ENCODE measurements around the gene PCDHGA4.
A peak's percentile ranks its signal among the peaks of the same experiment; 100 is the strongest.

Gene PCDHGA4

GRCh38 chr5:141360685-141361084 is 5.9 kb downstream of the PCDHGA4 start:
- Histone ChIP-seq H3K27me3 (no peaks in the 10 kb centered on the region), H3K9ac (no peak overlapping the region), H4K20me1 (no peaks in the 10 kb centered on the region), H3K4me3 (no peak overlapping the region), H3K4me1 (no peaks in the 10 kb centered on the region; a peak in 1 of 20 replicates), H3K9me3 (replicated peaks in 1 of 11) (peaks cover 74 to 97% (median 89%) of the 10 kb centered on the region in 11 experiments), H3K27ac (no peak overlapping the region), H3K36me3 (peaks cover 0 to 4% (median 0%) of the 10 kb centered on the region in 11 experiments; a peak in 2 of 22 replicates), H3K4me2 (no peak overlapping the region)
- no peak for TF ChIP-seq Cebpa-rat (IDR thresholded peaks at IDR 0.05)

DNA sequence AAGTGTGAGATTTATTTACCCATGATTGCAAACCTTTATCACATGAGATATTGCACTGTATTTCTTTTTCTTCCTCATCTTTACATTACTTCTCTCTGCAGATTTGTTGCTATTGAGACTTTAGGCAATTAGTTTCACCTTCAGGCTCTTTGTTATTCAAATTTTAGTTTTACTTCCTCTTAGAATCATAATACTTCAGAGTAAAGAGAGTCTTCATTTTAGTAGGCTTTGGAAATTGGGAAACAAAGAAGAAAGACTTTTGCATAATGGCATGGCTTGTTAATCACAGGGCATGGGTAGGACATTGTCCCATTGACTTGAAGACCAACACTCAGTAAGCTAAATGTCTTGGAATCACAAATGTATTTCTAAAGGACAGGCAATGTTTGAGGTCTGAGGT is 7.9 kb downstream of the PCDHGA4 start:
- H3K36me3 ChIP-seq = peaks cover 0 to 6% (median 0%) of the 10 kb centered on the region in 11 experiments; a peak in 3 of 22 replicates
- H4K20me1 ChIP-seq = no peaks in the 10 kb centered on the region
- H3K4me3 ChIP-seq = no peak overlapping the region
- H3K9ac ChIP-seq = no peak overlapping the region
- peaks cover 75 to 97% (median 85%) of the 10 kb centered on the region in 11 experiments for H3K9me3 ChIP-seq (replicated peaks in 1 of 11)
- H3K4me2 ChIP-seq = no peak overlapping the region
- no peak overlapping the region for H3K27ac ChIP-seq
- H3K27me3 ChIP-seq = no peaks in the 10 kb centered on the region
- TF ChIP-seq Cebpa-rat (IDR thresholded peaks at IDR 0.05) = no peak
- H3K4me1 ChIP-seq = no peaks in the 10 kb centered on the region; a peak in 1 of 20 replicates

DNA sequence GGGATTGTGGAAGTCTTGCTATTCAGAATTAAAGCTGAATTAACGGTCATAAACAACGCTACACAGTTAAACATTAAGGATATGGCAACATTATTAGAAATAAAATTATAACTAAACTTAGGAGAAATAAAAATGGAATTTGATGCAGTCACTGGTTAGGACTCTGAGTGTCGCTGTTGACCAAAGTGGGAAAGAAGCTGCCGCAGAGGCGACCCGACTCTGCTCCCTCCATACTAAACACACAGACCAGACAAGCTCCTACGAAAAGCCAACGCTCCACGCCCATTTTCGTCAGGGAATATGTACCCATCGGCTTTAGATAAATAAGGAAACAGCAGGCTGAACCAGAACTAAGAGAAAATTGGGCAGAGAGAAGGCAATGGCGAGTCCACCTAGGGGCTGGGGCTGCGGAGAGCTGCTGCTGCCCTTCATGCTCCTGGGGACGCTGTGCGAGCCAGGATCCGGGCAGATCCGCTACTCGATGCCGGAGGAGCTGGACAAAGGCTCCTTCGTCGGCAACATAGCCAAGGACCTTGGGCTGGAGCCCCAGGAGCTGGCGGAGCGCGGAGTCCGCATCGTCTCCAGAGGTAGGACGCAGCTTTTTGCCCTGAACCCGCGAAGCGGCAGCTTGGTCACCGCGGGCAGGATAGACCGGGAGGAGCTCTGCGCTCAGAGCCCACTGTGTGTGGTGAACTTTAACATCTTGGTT is 9.3 kb downstream of the PCDHGA4 start, which contains the start of gene PCDHGA5:
Gene PCDHGA5, plus strand, starts transcription at position 211 of the 709 bp plus-strand sequence. Its CDS starts 169 bp downstream, at position 380.
- no peaks in the 10 kb centered on the region for H3K27me3 ChIP-seq
- H3K4me2 ChIP-seq = no peak within 1 kb of the TSS
- H3K4me3 ChIP-seq = no peak within 1 kb of the TSS
- peaks cover 0 to 6% (median 0%) of the 10 kb centered on the region in 11 experiments; a peak in 3 of 22 replicates for H3K36me3 ChIP-seq
- H3K27ac ChIP-seq = no peak within 1 kb of the TSS
- no peak for TF ChIP-seq Cebpa-rat (IDR thresholded peaks at IDR 0.05)
- H3K4me1 ChIP-seq = no peaks in the 10 kb centered on the region; a peak in 1 of 20 replicates
- peaks cover 75 to 85% (median 79%) of the 10 kb centered on the region in 11 experiments for H3K9me3 ChIP-seq (replicated peaks in 1 of 11)
- no peak within 1 kb of the TSS for H3K9ac ChIP-seq
- H4K20me1 ChIP-seq = no peaks in the 10 kb centered on the region

GRCh38 chr5:141366016-141366896 is 11.4 kb downstream of the PCDHGA4 start:
- Histone ChIP-seq H3K9me3 (replicated peaks in 1 of 11) (peaks cover 73 to 84% (median 75%) of the 10 kb centered on the region in 11 experiments), H4K20me1 (no peaks in the 10 kb centered on the region), H3K4me2 (no peak overlapping the region), H3K4me3 (peak overlapping the region in 2 of 10 experiments; percentile 1 to 40; a peak in 2 of 20 replicates), H3K27ac (no peak overlapping the region), H3K27me3 (peaks cover 0 to 6% (median 0%) of the 10 kb centered on the region in 11 experiments; a peak in 2 of 22 replicates), H3K36me3 (peaks cover 0 to 6% (median 0%) of the 10 kb centered on the region in 11 experiments; a peak in 3 of 22 replicates), H3K9ac (no peak overlapping the region), H3K4me1 (no peaks in the 10 kb centered on the region; a peak in 1 of 20 replicates)
- TF ChIP-seq Cebpa-rat (IDR thresholded peaks at IDR 0.05) = no peak

DNA sequence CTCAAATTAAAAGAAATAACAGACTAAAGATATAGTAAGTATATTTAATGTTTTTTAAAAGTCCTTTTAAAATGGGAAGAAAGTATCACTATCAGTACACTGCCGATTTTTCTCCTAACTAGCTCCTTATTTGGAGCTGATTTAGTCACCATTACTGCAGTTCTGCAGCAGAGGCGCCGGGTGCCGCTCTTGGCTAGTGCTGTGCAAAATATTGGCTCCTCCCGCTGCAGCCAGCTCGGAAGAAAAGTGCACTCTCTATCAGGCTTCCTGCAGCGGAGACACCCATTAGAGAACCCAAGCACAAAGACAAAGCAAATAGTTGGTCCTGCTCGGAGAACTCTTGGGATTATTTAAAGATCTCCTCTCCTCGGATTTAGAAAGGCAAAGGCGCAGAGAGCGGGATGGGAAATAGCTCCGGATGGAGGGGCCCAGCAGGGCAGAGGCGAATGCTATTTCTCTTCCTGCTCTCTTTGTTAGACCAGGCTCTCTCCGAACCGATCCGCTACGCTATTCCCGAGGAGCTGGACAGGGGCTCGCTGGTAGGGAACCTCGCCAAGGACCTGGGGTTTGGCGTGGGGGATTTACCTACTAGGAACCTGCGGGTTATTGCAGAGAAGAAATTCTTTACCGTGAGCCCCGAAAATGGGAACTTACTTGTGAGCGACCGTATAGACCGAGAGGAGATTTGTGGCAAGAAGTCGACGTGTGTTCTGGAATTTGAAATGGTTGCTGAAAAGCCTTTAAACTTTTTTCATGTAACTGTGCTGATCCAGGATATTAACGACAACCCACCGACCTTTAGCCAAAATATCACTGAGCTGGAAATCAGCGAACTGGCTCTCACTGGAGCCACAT is 15.4 kb downstream of the PCDHGA4 start, which contains the start of gene PCDHGB3:
Gene PCDHGB3, plus strand, starts transcription at position 249 of the 855 bp plus-strand sequence. Its CDS starts 153 bp downstream, at position 402.
- Histone ChIP-seq H3K9me3 (replicated peaks in 1 of 11) (peaks cover 74 to 85% (median 77%) of the 10 kb centered on the region in 11 experiments), H3K4me1 (no peaks in the 10 kb centered on the region), H3K4me3 (no peak within 1 kb of the TSS; a peak in 1 of 20 replicates), H3K4me2 (no peak within 1 kb of the TSS), H3K9ac (no peak within 1 kb of the TSS), H3K27me3 (peaks cover 0 to 6% (median 0%) of the 10 kb centered on the region in 11 experiments; a peak in 2 of 22 replicates), H3K36me3 (peaks cover 0 to 9% (median 0%) of the 10 kb centered on the region in 11 experiments; a peak in 5 of 22 replicates), H4K20me1 (no peaks in the 10 kb centered on the region), H3K27ac (no peak within 1 kb of the TSS)
- no peak for TF ChIP-seq Cebpa-rat (IDR thresholded peaks at IDR 0.05)

DNA sequence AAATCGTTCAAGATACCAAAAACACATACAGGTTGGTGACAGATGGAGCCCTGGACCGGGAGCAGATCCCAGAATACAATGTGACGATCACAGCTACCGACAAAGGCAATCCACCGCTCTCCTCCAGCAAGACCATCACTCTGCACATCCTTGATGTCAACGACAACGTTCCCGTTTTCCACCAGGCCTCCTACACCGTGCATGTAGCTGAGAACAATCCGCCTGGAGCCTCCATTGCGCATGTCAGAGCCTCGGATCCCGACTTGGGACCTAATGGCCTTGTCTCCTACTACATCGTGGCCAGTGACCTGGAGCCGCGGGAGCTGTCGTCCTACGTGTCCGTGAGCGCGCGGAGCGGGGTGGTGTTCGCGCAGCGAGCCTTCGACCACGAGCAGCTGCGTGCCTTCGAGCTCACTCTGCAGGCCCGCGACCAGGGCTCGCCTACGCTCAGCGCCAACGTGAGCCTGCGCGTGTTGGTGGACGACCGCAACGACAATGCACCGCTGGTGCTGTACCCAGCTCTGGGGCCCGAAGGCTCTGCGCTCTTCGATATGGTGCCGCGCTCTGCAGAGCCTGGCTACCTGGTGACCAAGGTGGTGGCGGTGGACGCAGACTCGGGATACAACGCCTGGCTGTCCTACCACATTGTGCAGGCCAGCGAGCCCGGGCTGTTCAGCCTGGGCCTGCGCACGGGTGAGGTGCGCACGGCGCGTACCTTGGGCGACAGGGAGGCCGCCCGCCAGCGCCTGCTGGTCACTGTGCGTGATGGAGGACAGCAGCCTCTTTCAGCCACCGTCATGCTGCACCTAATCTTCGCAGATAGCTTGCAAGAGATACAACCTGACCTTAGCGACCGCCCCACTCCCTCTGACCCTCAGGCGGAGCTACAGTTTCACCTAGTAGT is 17.0 kb downstream of the PCDHGA4 start:
- TF ChIP-seq Cebpa-rat (IDR thresholded peaks at IDR 0.05) = no peak
- no peak overlapping the region for H3K27ac ChIP-seq
- H3K9ac ChIP-seq = no peak overlapping the region
- H4K20me1 ChIP-seq = no peaks in the 10 kb centered on the region
- H3K9me3 ChIP-seq (replicated peaks in 1 of 11) = peaks cover 73 to 85% (median 77%) of the 10 kb centered on the region in 11 experiments
- peaks cover 0 to 6% (median 0%) of the 10 kb centered on the region in 11 experiments; a peak in 2 of 22 replicates for H3K27me3 ChIP-seq
- no peak overlapping the region; a peak in 1 of 20 replicates for H3K4me3 ChIP-seq
- H3K4me1 ChIP-seq = no peaks in the 10 kb centered on the region
- peaks cover 0 to 9% (median 0%) of the 10 kb centered on the region in 11 experiments; a peak in 4 of 22 replicates for H3K36me3 ChIP-seq
- H3K4me2 ChIP-seq = no peak overlapping the region

- H3K4me3 ChIP-seq = peak within 1 kb of the TSS in 1 of 10 experiments; percentile 11; a peak in 2 of 20 replicates
- H3K4me1 ChIP-seq = no peaks in the 10 kb centered on the region
- H4K20me1 ChIP-seq = no peaks in the 10 kb centered on the region
- H3K36me3 ChIP-seq = peaks cover 0 to 9% (median 0%) of the 10 kb centered on the region in 11 experiments; a peak in 4 of 22 replicates
- no peak within 1 kb of the TSS for H3K27ac ChIP-seq
- TF ChIP-seq Cebpa-rat (IDR thresholded peaks at IDR 0.05) = no peak
- peaks cover 0 to 6% (median 0%) of the 10 kb centered on the region in 11 experiments; a peak in 2 of 22 replicates for H3K27me3 ChIP-seq
- H3K4me2 ChIP-seq = no peak within 1 kb of the TSS
- H3K9me3 ChIP-seq (replicated peaks in 1 of 11) = peaks cover 77 to 90% (median 85%) of the 10 kb centered on the region in 11 experiments
- H3K9ac ChIP-seq = no peak within 1 kb of the TSS
Measured at GRCh38 chr5:141373673-141374317, 19.0 kb downstream of the PCDHGA4 start, which contains the start of gene PCDHGA6. TSS of gene PCDHGA6 (plus strand) at chr5:141373891. CDS start at chr5:141374084, 193 bp downstream.
